Common myeloid progenitor, CD34-positive (primary cell): ENCODE data around the gene KIF27.
"Not testable (repeated sequence)": the region's sequence is repeated elsewhere in the genome, so short reads cannot be mapped to it uniquely, and the experiment has no call there.

Experiments used
- CTCF ChIA-PET: fragments of 350-600 bp; sonication (Branson Sonifier 250); formaldehyde crosslinking; loops from one replicate; lab custom pipeline; 2021; ENCODE audit warnings: antibody characterized with exemption; lab: Charles Lee
- POLR2A ChIA-PET: fragments of 350-600 bp; sonication (Branson Sonifier 250); formaldehyde crosslinking; loops from one replicate; lab custom pipeline; 2021; ENCODE audit warnings: antibody characterized with exemption; lab: Charles Lee
- DNase-seq, 3 donors: peaks; one replicate each; pipeline versions ENCODE4 v3.0.0 to v3.0.0-alpha.2; 2013
- H3K27ac ChIP-seq, 2 experiments: 1 replicate in 1 of 2; 2 replicates in 1 of 2; pipeline ENCODE4 v1.7.0; 2013; ENCODE audit warnings: inconsistent platforms in 2 of 2, low read length in 2 of 2, mild to moderate bottlenecking in 2 of 2, low read depth in 1 of 2, moderate library complexity in 1 of 2; ENCODE audit not compliant: severe bottlenecking in 2 of 2, insufficient read depth in 1 of 2, poor library complexity in 1 of 2
- H3K27me3 ChIP-seq, 5 experiments: replicated peaks in 2 of 5; 1 replicate in 3 of 5; 2 replicates in 2 of 5; pipeline versions ENCODE4 v1.6.1 to v1.7.0; 2013; ENCODE audit warnings: low read length in 4 of 5, mild to moderate bottlenecking in 2 of 5, moderate library complexity in 2 of 5, inconsistent platforms in 1 of 5; ENCODE audit not compliant: insufficient read depth in 5 of 5, control insufficient read depth in 4 of 5
- H3K36me3 ChIP-seq, 4 experiments: 1 replicate in 2 of 4; 2 replicates in 2 of 4; pipeline versions ENCODE4 v1.6.1 to v1.7.0; 2013; ENCODE audit warnings: low read length in 3 of 4, control low read depth in 1 of 4, mild to moderate bottlenecking in 1 of 4; ENCODE audit not compliant: control insufficient read depth in 4 of 4, insufficient read depth in 4 of 4
- H3K4me1 ChIP-seq, 4 experiments: 1 replicate in 3 of 4; 2 replicates in 1 of 4; pipeline versions ENCODE4 v1.6.1 to v1.7.1; 2013; ENCODE audit warnings: low read length in 3 of 4, mild to moderate bottlenecking in 3 of 4, control low read depth in 1 of 4, inconsistent platforms in 1 of 4, moderate library complexity in 1 of 4; ENCODE audit not compliant: control insufficient read depth in 4 of 4, insufficient read depth in 4 of 4; ENCODE audit errors: control extremely low read depth in 1 of 4
- H3K4me3 ChIP-seq, 7 experiments: 1 replicate in 4 of 7; 2 replicates in 3 of 7; pipeline versions ENCODE4 v1.5.1 to v1.7.0; 2013; ENCODE audit warnings: mild to moderate bottlenecking in 7 of 7, low read length in 6 of 7, moderate library complexity in 6 of 7, inconsistent platforms in 2 of 7, low read depth in 2 of 7, control low read depth in 1 of 7; ENCODE audit not compliant: insufficient read depth in 4 of 7, control insufficient read depth in 1 of 7; ENCODE audit errors: extremely low read depth in 1 of 7
- H3K9me3 ChIP-seq, 5 experiments: 1 replicate in 4 of 5; 2 replicates in 1 of 5; pipeline versions ENCODE4 v1.6.1 to v1.7.1; 2013; ENCODE audit warnings: low read length in 4 of 5, mild to moderate bottlenecking in 2 of 5, inconsistent platforms in 1 of 5, low read depth in 1 of 5, moderate library complexity in 1 of 5; ENCODE audit not compliant: control insufficient read depth in 4 of 5, insufficient read depth in 2 of 5; ENCODE audit errors: control extremely low read depth in 1 of 5
- WGBS: methylation state at CpG from one replicate; pipeline ENCODE4 v1.1.5; 2013; ENCODE audit not compliant: insufficient coverage; 5-methylcytosine and 5-hydroxymethylcytosine counted together

The KIF27 gene

DNA sequence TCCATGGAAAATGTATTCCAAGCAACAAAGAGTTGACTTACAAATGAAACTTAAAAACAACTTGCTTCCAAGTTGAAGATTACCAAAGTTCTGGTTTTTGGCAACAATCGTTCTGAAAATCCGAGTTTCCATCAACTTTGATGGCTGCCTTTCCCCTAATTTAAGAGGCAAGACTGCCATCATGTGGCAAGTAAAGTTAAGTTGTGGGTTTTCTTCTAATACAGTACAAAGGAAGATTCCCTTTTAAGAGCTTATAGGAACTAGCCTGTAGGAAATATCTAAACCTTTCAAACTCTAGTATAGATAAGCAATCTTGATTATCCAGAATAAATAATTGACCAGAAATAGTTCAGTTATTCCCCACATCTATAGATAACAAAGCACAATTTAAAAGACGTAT is 9.0 kb downstream of the KIF27 start:
- H3K36me3 ChIP-seq, H3K4me1 ChIP-seq, H3K9me3 ChIP-seq, H3K27ac ChIP-seq, H3K27me3 ChIP-seq, H3K4me3 ChIP-seq, POLR2A ChIA-PET: not testable (repeated sequence)
- WGBS: no CpG with 5 or more reads among the region's 3 CpGs
- DNase-seq: peak in 2 of 3 donors; percentile 28 to 45
- CTCF ChIA-PET: interaction anchor here (0.9 to 1.0 kb wide), 2 partner anchors 292 to 329 kb away, joined by 3 to 4 read pairs; no protein-coding TSS in a partner anchor

DNA sequence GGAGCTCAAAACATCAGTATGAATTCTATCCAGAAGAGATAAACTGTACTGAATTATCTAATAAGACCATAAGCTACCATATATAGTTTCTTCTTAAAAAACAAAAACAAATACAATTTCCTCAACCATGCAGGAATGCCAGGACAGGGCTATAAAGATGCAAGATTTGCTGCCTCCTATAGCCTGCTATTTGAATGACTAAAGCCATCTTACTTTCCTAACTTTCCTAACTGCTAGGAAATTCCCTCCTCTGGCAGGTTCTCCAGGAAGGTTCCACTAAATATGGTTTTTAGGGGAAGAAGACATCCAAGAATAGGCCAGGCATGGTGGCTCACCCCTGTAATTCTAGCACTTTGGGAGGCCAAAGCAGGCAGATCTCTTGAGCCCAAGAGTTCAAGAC is 15.1 kb downstream of the KIF27 start:
- POLR2A ChIA-PET: no interaction called here
- Histone ChIP-seq H3K9me3 (no peaks in the 10 kb centered on the region), H3K4me3 (no peak overlapping the region), H3K27me3 (no peaks in the 10 kb centered on the region), H3K27ac (no peak overlapping the region), H3K4me1 (no peaks in the 10 kb centered on the region), H3K36me3 (peaks cover 0 to 8% (median 2%) of the 10 kb centered on the region in 4 experiments)
- CTCF ChIA-PET: no interaction called here
- no peak for DNase-seq

DNA sequence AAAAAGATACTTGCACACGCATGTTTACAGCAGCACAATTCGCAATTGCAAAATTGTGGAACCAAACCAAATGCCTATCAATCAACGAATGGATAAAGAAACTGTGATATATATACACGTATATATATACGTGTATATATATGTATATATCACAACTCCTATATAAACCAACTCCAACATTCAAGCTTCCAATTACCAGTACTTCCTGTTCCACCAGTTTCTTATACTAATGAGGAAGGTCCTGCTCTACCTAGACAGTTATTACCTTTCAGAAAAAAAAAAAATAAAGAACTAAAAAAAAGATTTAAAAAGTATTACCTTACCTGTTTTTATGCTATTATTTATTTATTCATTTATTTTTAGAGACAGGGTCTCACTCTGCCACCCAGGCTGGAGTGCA is 20.6 kb downstream of the KIF27 start:
- CTCF ChIA-PET, DNase-seq, H3K9me3 ChIP-seq, H3K27ac ChIP-seq, H3K4me3 ChIP-seq, H3K4me1 ChIP-seq, H3K36me3 ChIP-seq, POLR2A ChIA-PET, H3K27me3 ChIP-seq: not testable (repeated sequence)
- no CpG with 5 or more reads among the region's 5 CpGs for WGBS

DNA sequence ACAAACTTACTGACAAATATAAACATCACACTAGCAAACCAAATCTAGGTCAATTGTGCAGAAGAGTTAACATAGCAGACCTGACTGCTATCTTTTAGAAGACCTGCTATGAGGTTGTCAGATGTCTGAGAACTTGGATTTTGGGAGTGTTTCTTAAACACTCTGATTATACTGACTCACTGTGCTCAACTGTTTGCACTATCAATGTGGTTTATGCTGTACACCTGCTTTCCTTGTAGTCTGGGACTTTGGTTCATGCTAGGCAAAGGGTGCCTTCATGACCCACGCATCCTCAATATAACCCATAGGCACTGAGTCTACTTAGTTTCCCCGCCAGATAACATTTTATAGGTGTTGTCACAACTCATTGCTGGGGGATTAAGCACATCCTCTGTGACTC is 26.9 kb downstream of the KIF27 start:
- H3K9me3 ChIP-seq, H3K36me3 ChIP-seq, H3K27me3 ChIP-seq, H3K4me1 ChIP-seq, H3K4me3 ChIP-seq, CTCF ChIA-PET, POLR2A ChIA-PET, DNase-seq, H3K27ac ChIP-seq: not testable (repeated sequence)
- no CpG with 5 or more reads among the region's 2 CpGs for WGBS

DNA sequence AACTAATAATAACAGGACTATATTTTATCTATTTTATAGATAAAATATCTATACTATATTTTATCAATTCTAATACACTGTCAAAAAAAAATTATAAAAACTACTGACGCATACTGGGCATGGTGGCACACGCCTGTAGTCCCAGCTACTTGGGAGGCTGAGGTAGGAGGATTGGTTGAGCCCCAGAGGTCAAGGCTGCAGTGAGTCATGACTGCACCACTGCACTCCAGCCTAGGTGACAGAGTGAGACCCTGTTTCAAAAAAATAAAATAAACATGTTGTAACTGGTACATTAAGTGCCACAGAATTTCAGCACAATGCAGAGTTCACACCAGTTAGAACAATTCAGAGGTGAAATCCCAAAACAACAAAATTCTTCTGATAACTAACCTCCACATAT is 34.7 kb downstream of the KIF27 start:
- H3K4me1 ChIP-seq, H3K4me3 ChIP-seq, H3K9me3 ChIP-seq, H3K27ac ChIP-seq, H3K27me3 ChIP-seq, CTCF ChIA-PET, DNase-seq: not testable (repeated sequence)
- peaks cover 0 to 13% (median 3%) of the 10 kb centered on the region in 4 experiments for H3K36me3 ChIP-seq
- POLR2A ChIA-PET: interaction anchor here (0.6 kb wide), 1 partner anchor 433 kb away, joined by 3 read pairs; no protein-coding TSS in a partner anchor
- 100% methylated on average over 2 of the region's 2 CpGs for WGBS

DNA sequence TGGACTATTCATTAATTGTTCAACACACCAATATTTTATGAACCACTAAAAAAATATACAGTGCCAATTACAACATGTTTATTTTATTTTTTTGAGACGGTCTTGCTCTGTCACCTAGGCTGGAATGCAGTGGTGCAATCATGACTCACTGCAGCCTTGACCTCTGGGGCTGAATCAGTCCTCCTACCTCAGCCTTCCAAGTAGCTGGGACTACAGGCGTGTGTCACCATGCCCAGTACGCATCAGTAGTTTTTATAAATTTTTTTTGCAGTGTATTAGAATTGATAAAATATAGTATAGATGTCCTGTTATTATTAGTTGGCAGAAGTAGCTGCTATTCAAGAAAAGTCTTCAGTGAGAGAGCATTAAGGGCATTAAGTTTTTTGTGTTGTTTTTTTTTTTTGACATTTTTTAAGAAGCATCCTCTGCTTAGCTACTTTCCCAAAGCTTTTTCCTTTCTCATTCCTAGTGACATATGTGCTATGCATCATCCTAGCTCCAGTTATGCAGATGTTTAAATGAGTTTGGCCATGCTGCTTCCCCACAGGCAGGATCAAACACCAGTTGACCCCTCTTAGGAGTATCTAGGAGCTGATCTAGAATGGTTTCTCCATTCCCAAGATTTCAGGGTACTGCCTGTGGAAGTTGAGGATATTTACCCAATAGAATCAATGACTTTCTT is 35.5 kb downstream of the KIF27 start:
- peaks cover 0 to 13% (median 3%) of the 10 kb centered on the region in 4 experiments for H3K36me3 ChIP-seq
- H3K27ac ChIP-seq, POLR2A ChIA-PET, H3K9me3 ChIP-seq, CTCF ChIA-PET, H3K27me3 ChIP-seq, H3K4me3 ChIP-seq, DNase-seq, H3K4me1 ChIP-seq: not testable (repeated sequence)
- WGBS: 100% methylated on average over 1 of the region's 3 CpGs

DNA sequence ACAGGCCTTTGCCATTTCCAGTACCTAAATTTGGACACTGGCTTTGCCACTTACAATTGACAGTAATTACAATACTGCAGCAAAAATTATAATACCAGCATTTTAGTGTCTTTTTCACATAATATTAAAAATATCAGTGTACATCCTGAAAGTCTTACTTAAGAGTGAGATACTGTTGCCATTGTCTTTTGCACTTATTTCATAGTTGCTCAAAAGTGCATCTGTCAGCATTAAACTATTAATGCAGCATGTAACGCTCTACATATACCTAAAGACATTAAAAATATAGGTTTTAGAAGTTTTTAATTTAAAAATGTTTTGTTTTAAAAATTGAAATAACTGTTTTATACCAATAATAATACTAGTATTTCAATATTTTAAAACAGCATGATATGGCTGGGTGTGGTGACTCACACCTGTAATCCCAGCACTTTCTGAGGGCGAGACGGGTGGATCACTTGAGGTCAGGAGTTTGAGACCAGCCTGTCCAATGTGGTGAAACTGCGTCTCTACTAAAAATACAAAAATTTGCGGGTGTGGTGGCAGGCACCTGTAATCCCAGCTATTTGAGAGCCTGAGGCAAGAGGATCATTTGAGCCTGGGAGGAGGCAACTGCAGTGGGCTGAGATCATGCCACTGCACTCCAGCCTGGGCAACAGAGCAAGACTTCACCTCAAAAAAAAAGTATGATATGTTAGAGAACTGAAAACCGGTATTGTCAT is 39.4 kb downstream of the KIF27 start:
- H3K27me3 ChIP-seq, H3K27ac ChIP-seq, H3K4me1 ChIP-seq, POLR2A ChIA-PET, H3K36me3 ChIP-seq, DNase-seq, H3K4me3 ChIP-seq, H3K9me3 ChIP-seq, CTCF ChIA-PET: not testable (repeated sequence)
- WGBS: no CpG with 5 or more reads among the region's 6 CpGs
